ENCODE results near the gene TM4SF4. TPM values are rescaled to one million over a fixed set of nuclear protein-coding genes. Genes with fewer than 3 reads are reported as not detected.

Gene TM4SF4
- total and polyA plus RNA-seq, 2 donors (not counting 1 experiment from before 2014, with no cell fraction given): 1.7 TPM

DNA sequence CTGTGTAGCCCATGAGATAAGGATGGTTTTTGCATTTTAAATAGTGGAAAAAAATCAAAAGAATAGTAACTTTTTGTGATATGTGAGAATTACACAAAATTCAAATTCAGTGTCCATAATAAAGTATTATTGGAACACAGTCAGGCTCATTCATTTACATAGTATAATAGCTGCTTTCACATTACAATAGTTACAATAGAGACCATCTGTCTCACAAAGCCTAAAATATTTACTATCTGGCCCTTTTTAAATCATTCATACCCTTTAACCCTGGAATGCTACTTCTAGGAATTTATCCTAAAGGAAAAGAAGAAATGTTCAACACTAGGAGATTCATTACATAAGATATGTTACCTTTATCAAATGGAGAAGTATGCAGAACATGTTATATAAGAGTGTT is 35.5 kb upstream of the TM4SF4 start:
- Histone ChIP-seq H3K9me3 (ENCODE audit: control insufficient read depth, insufficient read depth, low read depth, low read length) (no peaks in the 10 kb centered on the region), H3K36me3 (ENCODE audit: control insufficient read depth, insufficient read depth, low read length) (no peaks in the 10 kb centered on the region), H3K9ac (ENCODE audit: insufficient read depth, low read length) (no peak overlapping the region), H3K4me1 (ENCODE audit: control insufficient read depth, extremely low read depth, insufficient read depth, low read length) (peaks cover 26% of the 10 kb centered on the region), H3K79me2 (ENCODE audit: control insufficient read depth, insufficient read depth, low read length) (no peaks in the 10 kb centered on the region), H3K4me2 (ENCODE audit: extremely low read depth, insufficient read depth, low read length) (no peak overlapping the region), H3K27me3 (ENCODE audit: control insufficient read depth, insufficient read depth, low read length) (no peaks in the 10 kb centered on the region), H3K27ac (ENCODE audit: insufficient read depth, low read length) (no peak overlapping the region), H2AFZ (ENCODE audit: low read length) (no peak overlapping the region), H4K20me1 (ENCODE audit: control insufficient read depth, extremely low read depth, insufficient read depth, low read length) (no peaks in the 10 kb centered on the region), H3K4me3 (replicated peaks in 1 of 4; ENCODE audit: control extremely low read depth in 1 of 4, insufficient read depth in 1 of 4, low read depth in 3 of 4, low read length in 4 of 4) (no peak overlapping the region)
- TF ChIP-seq, protein P1, sequence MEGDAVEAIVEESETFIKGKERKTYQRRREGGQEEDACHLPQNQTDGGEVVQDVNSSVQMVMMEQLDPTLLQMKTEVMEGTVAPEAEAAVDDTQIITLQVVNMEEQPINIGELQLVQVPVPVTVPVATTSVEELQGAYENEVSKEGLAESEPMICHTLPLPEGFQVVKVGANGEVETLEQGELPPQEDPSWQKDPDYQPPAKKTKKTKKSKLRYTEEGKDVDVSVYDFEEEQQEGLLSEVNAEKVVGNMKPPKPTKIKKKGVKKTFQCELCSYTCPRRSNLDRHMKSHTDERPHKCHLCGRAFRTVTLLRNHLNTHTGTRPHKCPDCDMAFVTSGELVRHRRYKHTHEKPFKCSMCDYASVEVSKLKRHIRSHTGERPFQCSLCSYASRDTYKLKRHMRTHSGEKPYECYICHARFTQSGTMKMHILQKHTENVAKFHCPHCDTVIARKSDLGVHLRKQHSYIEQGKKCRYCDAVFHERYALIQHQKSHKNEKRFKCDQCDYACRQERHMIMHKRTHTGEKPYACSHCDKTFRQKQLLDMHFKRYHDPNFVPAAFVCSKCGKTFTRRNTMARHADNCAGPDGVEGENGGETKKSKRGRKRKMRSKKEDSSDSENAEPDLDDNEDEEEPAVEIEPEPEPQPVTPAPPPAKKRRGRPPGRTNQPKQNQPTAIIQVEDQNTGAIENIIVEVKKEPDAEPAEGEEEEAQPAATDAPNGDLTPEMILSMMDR (conservative IDR thresholded peaks at IDR 0.05 in 1 of 2, IDR thresholded peaks at IDR 0.05 in 1 of 2; ENCODE audit: low read depth in 1 of 2, low read length in 2 of 2): no peak
- TF ChIP-seq EZH2 (IDR thresholded peaks at IDR 0.05; ENCODE audit: low read length, missing control alignments): no peak
- DNase-seq (ENCODE audit: low read depth in 2 of 2): no peak

DNA sequence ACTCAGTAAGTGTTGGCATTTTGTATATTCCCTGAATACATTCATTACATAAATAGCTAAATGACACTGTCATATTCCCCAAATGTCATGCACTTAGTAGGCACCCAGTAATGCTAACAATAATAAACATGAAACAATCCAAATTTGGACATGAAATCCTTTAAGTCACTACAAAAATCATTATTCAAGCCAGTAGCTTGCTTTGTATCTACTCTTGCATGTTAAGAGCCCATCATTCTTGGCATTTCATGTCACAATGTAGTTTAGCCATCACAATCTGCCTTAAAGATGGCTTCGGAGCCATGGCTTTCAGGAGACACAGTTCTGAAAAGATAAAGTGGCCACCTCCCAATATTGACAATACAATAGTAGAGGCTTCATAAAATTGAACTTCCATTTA is 32.9 kb upstream of the TM4SF4 start:
- Histone ChIP-seq H3K4me3 (replicated peaks in 1 of 4; ENCODE audit: control extremely low read depth in 1 of 4, insufficient read depth in 1 of 4, low read depth in 3 of 4, low read length in 4 of 4) (no peak overlapping the region), H3K79me2 (ENCODE audit: control insufficient read depth, insufficient read depth, low read length) (no peaks in the 10 kb centered on the region), H3K36me3 (ENCODE audit: control insufficient read depth, insufficient read depth, low read length) (no peaks in the 10 kb centered on the region), H4K20me1 (ENCODE audit: control insufficient read depth, extremely low read depth, insufficient read depth, low read length) (no peaks in the 10 kb centered on the region), H3K9ac (ENCODE audit: insufficient read depth, low read length) (no peak overlapping the region), H3K27me3 (ENCODE audit: control insufficient read depth, insufficient read depth, low read length) (no peaks in the 10 kb centered on the region), H3K4me2 (ENCODE audit: extremely low read depth, insufficient read depth, low read length) (no peak overlapping the region), H3K9me3 (ENCODE audit: control insufficient read depth, insufficient read depth, low read depth, low read length) (no peaks in the 10 kb centered on the region), H2AFZ (ENCODE audit: low read length) (no peak overlapping the region), H3K27ac (ENCODE audit: insufficient read depth, low read length) (no peak overlapping the region), H3K4me1 (ENCODE audit: control insufficient read depth, extremely low read depth, insufficient read depth, low read length) (peaks cover 20% of the 10 kb centered on the region)
- TF ChIP-seq, protein P1 (conservative IDR thresholded peaks at IDR 0.05 in 1 of 2, IDR thresholded peaks at IDR 0.05 in 1 of 2; ENCODE audit: low read depth in 1 of 2, low read length in 2 of 2): no peak
- TF ChIP-seq EZH2 (IDR thresholded peaks at IDR 0.05; ENCODE audit: low read length, missing control alignments): no peak
- DNase-seq (ENCODE audit: low read depth in 2 of 2): no peak

DNA sequence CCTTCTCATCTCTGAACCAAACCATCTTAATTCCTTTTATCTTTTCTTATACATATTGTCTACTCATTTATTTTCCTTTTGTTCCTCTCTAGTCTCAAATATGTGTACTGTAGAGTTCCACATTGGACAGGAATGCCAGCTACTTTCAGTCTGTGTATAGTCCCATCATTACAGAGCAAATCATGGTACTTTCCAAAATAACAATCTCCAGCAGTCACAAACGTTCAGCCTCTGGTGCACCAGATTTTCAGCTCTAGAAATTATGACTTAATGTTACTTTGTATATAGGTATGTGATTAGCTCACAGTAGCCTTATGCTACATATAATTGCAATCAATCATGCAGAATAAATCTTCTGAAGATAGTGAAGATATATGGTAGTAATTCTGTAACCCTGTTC is 32.5 kb upstream of the TM4SF4 start:
- Histone ChIP-seq H3K4me3 (replicated peaks in 1 of 4; ENCODE audit: control extremely low read depth in 1 of 4, insufficient read depth in 1 of 4, low read depth in 3 of 4, low read length in 4 of 4) (no peak overlapping the region), H3K36me3 (ENCODE audit: control insufficient read depth, insufficient read depth, low read length) (no peaks in the 10 kb centered on the region), H3K9ac (ENCODE audit: insufficient read depth, low read length) (no peak overlapping the region), H3K4me2 (ENCODE audit: extremely low read depth, insufficient read depth, low read length) (peak overlapping the region; percentile 19), H3K79me2 (ENCODE audit: control insufficient read depth, insufficient read depth, low read length) (no peaks in the 10 kb centered on the region), H3K27me3 (ENCODE audit: control insufficient read depth, insufficient read depth, low read length) (no peaks in the 10 kb centered on the region), H3K27ac (ENCODE audit: insufficient read depth, low read length) (no peak overlapping the region), H2AFZ (ENCODE audit: low read length) (peak overlapping the region; percentile 39), H4K20me1 (ENCODE audit: control insufficient read depth, extremely low read depth, insufficient read depth, low read length) (no peaks in the 10 kb centered on the region), H3K4me1 (ENCODE audit: control insufficient read depth, extremely low read depth, insufficient read depth, low read length) (peaks cover 20% of the 10 kb centered on the region), H3K9me3 (ENCODE audit: control insufficient read depth, insufficient read depth, low read depth, low read length) (no peaks in the 10 kb centered on the region)
- no peak for DNase-seq (ENCODE audit: low read depth in 2 of 2)
- no peak for TF ChIP-seq EZH2 (IDR thresholded peaks at IDR 0.05; ENCODE audit: low read length, missing control alignments)
- TF ChIP-seq, protein P1 (conservative IDR thresholded peaks at IDR 0.05 in 1 of 2, IDR thresholded peaks at IDR 0.05 in 1 of 2; ENCODE audit: low read depth in 1 of 2, low read length in 2 of 2): no peak
